Thyroid gland (tissue), 4 donors: ENCODE data around the gene LDB2. TPM values are rescaled to one million over a fixed set of nuclear protein-coding genes. Genes with fewer than 3 reads are reported as not detected.

Source experiments
- DNase-seq, 2 donors: peaks; one replicate each; pipeline ENCODE4 v3.0.0-alpha.2; 2019
- H3K27ac ChIP-seq, 3 donors: fragments of 200-600 bp; sonication (generic); 1 replicate in 2 of 3; 2 replicates in 1 of 3; pipeline ENCODE4 v1.5.1; 2016 to 2019; ENCODE audit warnings: mild to moderate bottlenecking in 1 of 3, moderate library complexity in 1 of 3
- H3K27me3 ChIP-seq: fragments of 200-600 bp; sonication (generic); one replicate; pipeline ENCODE4 v1.5.1; 2019
- H3K36me3 ChIP-seq, 2 donors: fragments of 200-600 bp; sonication (generic); one replicate each; pipeline ENCODE4 v1.5.1; 2016 to 2019
- H3K4me1 ChIP-seq, 2 donors: fragments of 200-600 bp; sonication (generic); one replicate each; pipeline ENCODE4 v1.5.1; 2017 to 2019
- H3K4me3 ChIP-seq, 3 donors: fragments of 200-600 bp; sonication (generic); replicated peaks in 1 of 3; 1 replicate in 2 of 3; 2 replicates in 1 of 3; pipeline ENCODE4 v1.5.1; 2016; ENCODE audit warnings: mild to moderate bottlenecking in 1 of 3
- H3K9me3 ChIP-seq: fragments of 200-600 bp; sonication (generic); one replicate; pipeline ENCODE4 v1.5.1; 2017
- POLR2A ChIP-seq, 2 donors: fragments of 450-650 bp; IDR thresholded peaks; one replicate each; pipeline ENCODE4 v1.6.1; 2017; ENCODE audit warnings: antibody characterized with exemption in 2 of 2, mild to moderate bottlenecking in 2 of 2, moderate library complexity in 1 of 2
- WGBS, 2 donors: methylation state at CpG; one replicate each; pipeline ENCODE4 v1.1.5; 2017; 5-methylcytosine and 5-hydroxymethylcytosine counted together
- intact Hi-C: fragments of 100-400 bp; cut with DNase I; formaldehyde crosslinking; loops from one replicate; pipeline ENCODE4 v1.15.1; 2023
- total RNA-seq, 4 donors: library from RNA; depleted of rRNA; stranded (reverse); fragments of >200 nt; gene quantifications; one replicate each; pipeline ENCODE4 v1.2.3, GENCODE V29; 2016
- TF ChIP-seq, protein P1 (sequence below), 6 experiments: fragments of 200-600 bp in 3 of 6; fragments of 450-650 bp in 3 of 6; sonication (generic) in 3 of 6; IDR thresholded peaks; one replicate each; pipeline ENCODE4 v1.5.1; 2016 to 2019; ENCODE audit warnings: antibody characterized with exemption in 6 of 6, mild to moderate bottlenecking in 2 of 6, inconsistent platforms in 1 of 6, moderate library complexity in 1 of 6

Gene LDB2
- total RNA-seq, 4 donors from 2014 or later, result 19.9 to 71.5 (median 41.1) TPM

DNA sequence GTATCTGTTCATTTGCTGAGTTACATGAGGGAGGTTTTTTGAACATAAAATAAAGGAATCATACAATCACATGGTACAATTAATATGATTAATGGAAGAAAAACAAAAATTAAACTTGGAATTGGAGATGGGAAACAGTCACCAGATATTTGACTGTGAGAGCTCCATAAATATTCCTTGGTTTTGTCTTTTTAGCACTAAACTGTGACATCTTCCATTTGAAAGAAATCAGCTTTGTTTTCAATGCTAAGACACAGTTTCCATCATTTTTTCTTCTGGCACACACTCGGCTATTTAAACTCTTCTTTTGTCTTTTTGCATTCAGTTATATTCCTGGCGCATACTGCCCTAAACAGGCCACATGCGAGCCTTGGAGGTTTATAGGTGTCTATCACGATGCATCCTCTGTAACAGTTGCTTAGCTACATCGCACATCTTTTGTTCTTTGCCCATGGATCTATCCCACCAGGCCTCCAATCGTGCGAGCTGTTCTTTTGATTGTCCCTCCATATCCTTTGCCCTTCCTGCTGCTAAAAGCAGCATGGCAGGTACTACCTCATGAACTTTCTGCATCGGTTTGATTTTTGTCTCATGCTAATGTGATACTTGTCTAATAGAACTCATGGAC is 158.3 kb downstream of the LDB2 start:
- no peak overlapping the region for H3K4me3 ChIP-seq
- no peaks in the 10 kb centered on the region for H3K9me3 ChIP-seq
- no peak for DNase-seq
- no peaks in the 10 kb centered on the region for H3K4me1 ChIP-seq
- 86 to 87% methylated on average over 8 of the region's 8 CpGs for WGBS, 2 donors
- intact Hi-C loops, result no loop called here
- no peaks in the 10 kb centered on the region for H3K27me3 ChIP-seq
- no peaks in the 10 kb centered on the region for H3K36me3 ChIP-seq
- H3K27ac ChIP-seq, result no peak overlapping the region
- TF ChIP-seq, protein P1, sequence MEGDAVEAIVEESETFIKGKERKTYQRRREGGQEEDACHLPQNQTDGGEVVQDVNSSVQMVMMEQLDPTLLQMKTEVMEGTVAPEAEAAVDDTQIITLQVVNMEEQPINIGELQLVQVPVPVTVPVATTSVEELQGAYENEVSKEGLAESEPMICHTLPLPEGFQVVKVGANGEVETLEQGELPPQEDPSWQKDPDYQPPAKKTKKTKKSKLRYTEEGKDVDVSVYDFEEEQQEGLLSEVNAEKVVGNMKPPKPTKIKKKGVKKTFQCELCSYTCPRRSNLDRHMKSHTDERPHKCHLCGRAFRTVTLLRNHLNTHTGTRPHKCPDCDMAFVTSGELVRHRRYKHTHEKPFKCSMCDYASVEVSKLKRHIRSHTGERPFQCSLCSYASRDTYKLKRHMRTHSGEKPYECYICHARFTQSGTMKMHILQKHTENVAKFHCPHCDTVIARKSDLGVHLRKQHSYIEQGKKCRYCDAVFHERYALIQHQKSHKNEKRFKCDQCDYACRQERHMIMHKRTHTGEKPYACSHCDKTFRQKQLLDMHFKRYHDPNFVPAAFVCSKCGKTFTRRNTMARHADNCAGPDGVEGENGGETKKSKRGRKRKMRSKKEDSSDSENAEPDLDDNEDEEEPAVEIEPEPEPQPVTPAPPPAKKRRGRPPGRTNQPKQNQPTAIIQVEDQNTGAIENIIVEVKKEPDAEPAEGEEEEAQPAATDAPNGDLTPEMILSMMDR (IDR thresholded peaks at IDR 0.05), result no peak
- no peak for TF ChIP-seq POLR2A (IDR thresholded peaks at IDR 0.05)

DNA sequence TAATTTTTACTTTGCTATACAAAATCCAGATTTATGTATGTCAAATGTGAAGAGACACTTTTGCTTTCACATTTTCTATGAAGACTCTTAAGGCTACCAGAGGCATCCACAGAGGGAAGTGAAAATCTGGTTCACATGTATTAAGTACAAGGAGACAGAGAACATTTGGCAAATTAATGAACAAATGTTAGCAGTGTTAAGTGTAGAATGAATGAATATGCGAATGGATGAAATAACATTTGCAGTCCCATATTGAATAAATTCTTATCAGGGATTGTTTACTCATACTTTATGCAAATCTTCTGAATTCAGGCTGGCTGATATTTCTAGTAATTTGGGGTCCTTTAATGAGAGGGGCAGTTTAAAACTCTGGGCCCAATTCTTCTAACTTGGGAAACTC is 159.9 kb downstream of the LDB2 start:
- H3K4me1 ChIP-seq, result no peaks in the 10 kb centered on the region
- TF ChIP-seq, protein P1 (IDR thresholded peaks at IDR 0.05), result no peak
- no peak for TF ChIP-seq POLR2A (IDR thresholded peaks at IDR 0.05)
- H3K27ac ChIP-seq, result no peak overlapping the region
- no peaks in the 10 kb centered on the region for H3K9me3 ChIP-seq
- no peak for DNase-seq
- WGBS, 2 donors, result 95 to 98% methylated on average over 1 of the region's 1 CpG
- intact Hi-C loops, result no loop called here
- H3K4me3 ChIP-seq, result no peak overlapping the region
- no peaks in the 10 kb centered on the region for H3K36me3 ChIP-seq
- no peaks in the 10 kb centered on the region for H3K27me3 ChIP-seq

DNA sequence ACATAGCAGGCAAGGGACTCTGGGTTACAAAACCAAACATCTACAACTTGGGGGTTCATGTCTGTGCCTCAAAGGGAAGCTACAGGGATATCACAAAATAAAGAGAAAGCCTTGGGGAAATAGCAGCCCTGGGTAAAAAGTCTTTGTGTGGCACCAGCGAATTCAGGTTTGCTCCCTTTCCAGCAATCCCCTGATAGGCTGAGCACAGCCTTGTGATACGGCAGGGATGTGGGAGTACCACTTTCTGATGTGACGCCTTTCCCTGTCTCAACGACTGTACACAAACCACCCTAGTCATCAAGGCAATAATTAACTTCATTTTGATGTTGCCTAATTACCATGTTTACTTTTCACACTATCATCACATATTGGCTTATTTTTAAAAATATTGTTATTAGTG is 164.9 kb downstream of the LDB2 start:
- no peaks in the 10 kb centered on the region for H3K9me3 ChIP-seq
- intact Hi-C loops, result no loop called here
- DNase-seq, result no peak
- TF ChIP-seq, protein P1 (IDR thresholded peaks at IDR 0.05), result no peak
- TF ChIP-seq POLR2A (IDR thresholded peaks at IDR 0.05), result no peak
- no peaks in the 10 kb centered on the region for H3K36me3 ChIP-seq
- H3K4me3 ChIP-seq, result no peak overlapping the region
- no peaks in the 10 kb centered on the region for H3K27me3 ChIP-seq
- H3K4me1 ChIP-seq, result peaks cover 0 to 4% of the 10 kb centered on the region in 2 donors
- no peak overlapping the region for H3K27ac ChIP-seq
- 86 to 95% methylated on average over 4 of the region's 4 CpGs for WGBS, 2 donors

- H3K4me1 ChIP-seq, result peaks cover 0 to 4% of the 10 kb centered on the region in 2 donors
- no peaks in the 10 kb centered on the region for H3K36me3 ChIP-seq
- TF ChIP-seq, protein P1 (IDR thresholded peaks at IDR 0.05), result no peak
- no peak for TF ChIP-seq POLR2A (IDR thresholded peaks at IDR 0.05)
- 81% methylated on average over 6 of the region's 6 CpGs for WGBS, 2 donors
- H3K9me3 ChIP-seq, result no peaks in the 10 kb centered on the region
- no peak overlapping the region for H3K4me3 ChIP-seq
- H3K27ac ChIP-seq, result no peak overlapping the region
- H3K27me3 ChIP-seq, result no peaks in the 10 kb centered on the region
- no peak for DNase-seq
- intact Hi-C loops, result no loop called here
Measured at GRCh38 chr4:16732741-16733140, 165.7 kb downstream of the LDB2 start.

GRCh38 chr4:16731776-16732380 is 166.6 kb downstream of the LDB2 start:
- no peak for TF ChIP-seq POLR2A (IDR thresholded peaks at IDR 0.05)
- TF ChIP-seq, protein P1 (IDR thresholded peaks at IDR 0.05), result no peak
- no peaks in the 10 kb centered on the region for H3K36me3 ChIP-seq
- no peaks in the 10 kb centered on the region for H3K27me3 ChIP-seq
- no peaks in the 10 kb centered on the region for H3K9me3 ChIP-seq
- DNase-seq, result no peak
- peaks cover 0 to 4% of the 10 kb centered on the region in 2 donors for H3K4me1 ChIP-seq
- WGBS, 2 donors, result 82% methylated on average over 3 of the region's 3 CpGs
- intact Hi-C loops, result no loop called here
- H3K4me3 ChIP-seq, result no peak overlapping the region
- H3K27ac ChIP-seq, result no peak overlapping the region
